Upper lobe of left lung (tissue), 6 donors: Measurements from ENCODE around the gene CAMK1D. TPM values are rescaled to one million over a fixed set of nuclear protein-coding genes. Genes with fewer than 3 reads are reported as not detected.

Experiments used
- ATAC-seq, 2 donors: fragments of 200-7000 bp; cut with Tn5 transposase; one replicate each; pipeline ENCODE4 v1.9.1; 2022; ENCODE audit warnings: mild to moderate bottlenecking in 2 of 2, moderate library complexity in 2 of 2; ENCODE audit not compliant: low FRiP score in 2 of 2
- DNase-seq, 2 donors: peaks; one replicate each; pipeline ENCODE4 v3.0.0-alpha.2; 2019 to 2020
- H3K27ac ChIP-seq, 4 donors: fragments of 200-600 bp; sonication (generic); one replicate each; pipeline ENCODE4 v1.5.1; 2016 to 2019
- H3K27me3 ChIP-seq, 4 donors: fragments of 200-600 bp; sonication (generic); one replicate each; pipeline ENCODE4 v1.5.1; 2017 to 2019
- H3K36me3 ChIP-seq, 4 donors: fragments of 200-600 bp; sonication (generic); one replicate each; pipeline ENCODE4 v1.5.1; 2016 to 2019
- H3K4me1 ChIP-seq, 4 donors: fragments of 200-600 bp; sonication (generic); one replicate each; pipeline ENCODE4 v1.5.1; 2018 to 2019
- H3K4me3 ChIP-seq, 4 donors: fragments of 200-600 bp; sonication (generic); one replicate each; pipeline ENCODE4 v1.5.1; 2017 to 2019; ENCODE audit warnings: mild to moderate bottlenecking in 2 of 4, moderate library complexity in 1 of 4
- H3K9me3 ChIP-seq, 4 donors: fragments of 200-600 bp; sonication (generic); one replicate each; pipeline ENCODE4 v1.5.1; 2018 to 2019
- EP300 ChIP-seq, 4 donors: sonication (generic); formaldehyde crosslinking; IDR thresholded peaks; one replicate each; pipeline ENCODE4 v1.5.1; 2017; ENCODE audit warnings: antibody characterized with exemption in 4 of 4, control low read depth in 2 of 4
- POLR2A ChIP-seq, 4 donors: fragments of 450-650 bp; IDR thresholded peaks; one replicate each; pipeline ENCODE4 v1.5.1; 2016 to 2017; ENCODE audit warnings: antibody characterized with exemption in 4 of 4, mild to moderate bottlenecking in 2 of 4
- POLR2AphosphoS5 ChIP-seq, 2 donors: sonication (generic); formaldehyde crosslinking; IDR thresholded peaks; one replicate each; pipeline ENCODE4 v1.5.1; 2017; ENCODE audit warnings: antibody characterized with exemption in 2 of 2
- WGBS, 2 donors: methylation state at CpG; one replicate each; pipeline ENCODE4 v1.1.5; 2017 to 2018; 5-methylcytosine and 5-hydroxymethylcytosine counted together
- total RNA-seq, 6 donors: library from RNA; depleted of rRNA in 4 of 6; stranded (reverse); fragments of >200 nt in 4 of 6; gene quantifications; one replicate each; pipeline versions ENCODE4 v1.1.0 to v1.2.1, GENCODE V29; 2016 to 2021
- TF ChIP-seq, protein P1 (sequence below), 6 experiments: fragments of 450-650 bp in 4 of 6; fragments of 200-600 bp in 2 of 6; sonication (generic) in 2 of 6; IDR thresholded peaks; one replicate each; pipeline ENCODE4 v1.5.1; 2016 to 2019; ENCODE audit warnings: antibody characterized with exemption in 6 of 6
- donor health status: DM: no; HTN: no; CAD: no; lungs with moderate emphysema.
- donor health status: DM: no; HTN: yes; CAD: no; lungs with severe emphysema.

The CAMK1D gene
- total RNA-seq, 6 donors from 2014 or later = 6.2 to 29.2 (median 19.0) TPM

DNA sequence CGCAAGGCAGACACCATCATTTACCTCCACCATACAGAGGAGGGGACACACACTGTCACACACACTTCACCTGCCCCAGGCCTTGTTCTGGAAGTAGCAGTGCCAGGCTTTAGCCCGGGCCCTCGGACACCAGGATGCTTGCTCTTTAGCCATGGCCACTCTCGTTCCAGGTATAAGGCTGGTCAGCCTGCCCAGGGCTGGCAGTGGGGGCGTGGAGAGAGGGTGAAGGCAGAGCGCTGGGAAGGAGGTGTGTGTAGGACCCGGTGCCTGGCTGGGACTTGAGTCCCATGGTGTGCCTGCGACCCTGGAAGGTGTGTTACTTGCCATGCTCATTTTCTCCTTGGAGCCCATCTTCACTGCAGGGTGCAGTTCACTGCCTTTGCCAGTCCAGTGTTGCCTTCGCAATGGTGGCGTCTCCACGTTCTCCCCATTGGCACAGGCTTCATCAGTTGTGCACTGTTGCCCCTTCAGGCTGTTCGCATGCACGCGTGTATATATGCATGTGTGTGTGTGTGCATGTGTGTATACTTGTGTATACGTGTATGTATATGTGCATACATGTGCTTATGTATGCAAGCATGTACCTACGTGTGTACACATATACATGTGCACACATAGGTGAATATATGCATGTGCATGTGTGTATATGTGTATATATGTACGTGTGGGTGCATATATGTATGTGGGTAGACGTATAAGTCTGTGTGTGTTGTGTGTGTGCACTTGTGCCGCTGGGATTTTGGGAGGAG lies 153.4 kb downstream of the CAMK1D start:
- Histone ChIP-seq H3K4me1 (peaks cover 10 to 20% (median 15%) of the 10 kb centered on the region in 4 donors), H3K36me3 (no peaks in the 10 kb centered on the region), H3K27ac (no peak overlapping the region), H3K4me3 (no peak overlapping the region), H3K9me3 (no peaks in the 10 kb centered on the region), H3K27me3 (no peaks in the 10 kb centered on the region)
- TF ChIP-seq POLR2AphosphoS5 (IDR thresholded peaks at IDR 0.05) (no peak), POLR2A (IDR thresholded peaks at IDR 0.05) (no peak), EP300 (IDR thresholded peaks at IDR 0.05) (no peak)
- TF ChIP-seq, protein P1, sequence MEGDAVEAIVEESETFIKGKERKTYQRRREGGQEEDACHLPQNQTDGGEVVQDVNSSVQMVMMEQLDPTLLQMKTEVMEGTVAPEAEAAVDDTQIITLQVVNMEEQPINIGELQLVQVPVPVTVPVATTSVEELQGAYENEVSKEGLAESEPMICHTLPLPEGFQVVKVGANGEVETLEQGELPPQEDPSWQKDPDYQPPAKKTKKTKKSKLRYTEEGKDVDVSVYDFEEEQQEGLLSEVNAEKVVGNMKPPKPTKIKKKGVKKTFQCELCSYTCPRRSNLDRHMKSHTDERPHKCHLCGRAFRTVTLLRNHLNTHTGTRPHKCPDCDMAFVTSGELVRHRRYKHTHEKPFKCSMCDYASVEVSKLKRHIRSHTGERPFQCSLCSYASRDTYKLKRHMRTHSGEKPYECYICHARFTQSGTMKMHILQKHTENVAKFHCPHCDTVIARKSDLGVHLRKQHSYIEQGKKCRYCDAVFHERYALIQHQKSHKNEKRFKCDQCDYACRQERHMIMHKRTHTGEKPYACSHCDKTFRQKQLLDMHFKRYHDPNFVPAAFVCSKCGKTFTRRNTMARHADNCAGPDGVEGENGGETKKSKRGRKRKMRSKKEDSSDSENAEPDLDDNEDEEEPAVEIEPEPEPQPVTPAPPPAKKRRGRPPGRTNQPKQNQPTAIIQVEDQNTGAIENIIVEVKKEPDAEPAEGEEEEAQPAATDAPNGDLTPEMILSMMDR (IDR thresholded peaks at IDR 0.05) = no peak
- DNase-seq = peak in 1 of 2 donors; percentile 16
- no peak for ATAC-seq
- WGBS, 2 donors = 88 to 94% methylated on average over 15 to 19 of the region's 19 CpGs

DNA sequence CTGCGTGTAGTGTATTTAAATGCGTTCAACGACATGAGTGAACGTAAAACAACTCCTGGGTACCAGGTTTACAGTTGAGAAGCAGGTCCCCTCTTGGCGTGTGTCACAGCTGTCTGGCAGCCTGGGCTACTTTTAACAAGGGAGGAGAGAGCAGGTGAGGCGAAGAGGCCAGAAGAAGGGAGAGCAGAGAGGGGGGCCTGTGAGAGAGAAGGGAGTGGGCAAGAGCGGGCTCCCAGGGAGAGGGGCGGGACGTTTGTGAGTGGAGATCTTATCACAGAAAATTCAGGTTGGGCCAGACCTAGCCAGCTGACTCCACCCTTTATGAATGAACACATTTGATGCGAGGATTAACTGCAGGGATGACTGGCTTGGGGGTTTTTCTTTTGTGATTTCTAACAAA lies 154.0 kb downstream of the CAMK1D start:
- Histone ChIP-seq H3K36me3 (no peaks in the 10 kb centered on the region), H3K27me3 (no peaks in the 10 kb centered on the region), H3K4me1 (peaks cover 10 to 20% (median 15%) of the 10 kb centered on the region in 4 donors), H3K27ac (no peak overlapping the region), H3K4me3 (no peak overlapping the region), H3K9me3 (no peaks in the 10 kb centered on the region)
- WGBS, 2 donors = 61 to 64% methylated on average over 10 of the region's 10 CpGs
- DNase-seq = peak in 1 of 2 donors; percentile 12
- TF ChIP-seq EP300 (IDR thresholded peaks at IDR 0.05) = no peak
- no peak for ATAC-seq

DNA sequence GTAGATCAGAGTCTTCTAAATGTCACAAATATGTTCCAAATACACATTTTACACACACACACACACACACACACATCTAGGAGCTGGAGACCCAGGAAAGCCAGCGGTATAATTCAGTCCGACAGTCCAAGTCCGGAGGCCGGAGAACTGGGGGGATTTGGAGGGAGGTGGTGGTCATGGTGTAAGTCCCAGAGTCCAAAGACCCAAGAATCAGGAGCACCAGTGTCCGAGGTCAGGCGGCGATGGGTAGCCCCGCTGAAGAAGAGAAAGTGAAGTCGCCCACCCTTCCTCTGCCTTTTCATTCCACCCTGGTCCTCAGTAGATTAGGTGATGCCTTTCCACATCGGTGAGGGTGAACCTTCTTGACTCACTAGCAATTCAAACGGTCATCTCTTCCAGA lies 154.8 kb downstream of the CAMK1D start:
- no peak overlapping the region for H3K4me3 ChIP-seq
- peaks cover 10 to 20% (median 15%) of the 10 kb centered on the region in 4 donors for H3K4me1 ChIP-seq
- no peaks in the 10 kb centered on the region for H3K9me3 ChIP-seq
- WGBS, 2 donors = 94 to 98% methylated on average over 11 of the region's 11 CpGs
- no peaks in the 10 kb centered on the region for H3K36me3 ChIP-seq
- no peak overlapping the region for H3K27ac ChIP-seq
- no peaks in the 10 kb centered on the region for H3K27me3 ChIP-seq
- DNase-seq (peak in 1 of 2 donors; percentile 12), ATAC-seq (no peak)
- TF ChIP-seq EP300 (IDR thresholded peaks at IDR 0.05) = no peak
- TF ChIP-seq, protein P1 (IDR thresholded peaks at IDR 0.05) = no peak
- no peak for TF ChIP-seq POLR2AphosphoS5 (IDR thresholded peaks at IDR 0.05)
- no peak for TF ChIP-seq POLR2A (IDR thresholded peaks at IDR 0.05)

DNA sequence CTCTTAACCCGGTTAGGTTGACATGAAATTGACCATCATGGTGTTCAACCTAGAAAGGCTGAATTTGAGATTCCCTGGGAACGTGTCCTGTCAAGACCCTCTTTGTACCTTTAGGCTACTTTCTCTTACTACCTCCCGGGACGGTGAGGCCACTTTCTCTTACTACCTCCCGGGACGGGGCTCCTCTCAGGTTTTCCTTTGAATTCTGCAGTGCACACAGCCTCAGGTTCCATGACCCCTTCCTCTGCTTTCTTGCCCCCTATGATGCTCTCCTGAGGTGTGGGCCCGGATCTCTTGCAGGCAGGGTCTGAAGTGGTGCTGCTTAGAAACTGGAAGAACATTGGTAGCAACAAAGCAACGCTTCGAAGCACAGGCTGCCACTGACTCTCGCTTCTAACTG lies 155.3 kb downstream of the CAMK1D start:
- H3K4me1 ChIP-seq = peaks cover 10 to 18% (median 14%) of the 10 kb centered on the region in 4 donors
- H3K9me3 ChIP-seq = no peaks in the 10 kb centered on the region
- H3K4me3 ChIP-seq = no peak overlapping the region
- 93 to 94% methylated on average over 10 of the region's 10 CpGs for WGBS, 2 donors
- H3K27ac ChIP-seq = no peak overlapping the region
- no peaks in the 10 kb centered on the region for H3K36me3 ChIP-seq
- DNase-seq (peak in 1 of 2 donors; percentile 6), ATAC-seq (no peak)
- no peaks in the 10 kb centered on the region for H3K27me3 ChIP-seq
- TF ChIP-seq, protein P1 (IDR thresholded peaks at IDR 0.05) = no peak
- TF ChIP-seq POLR2AphosphoS5 (IDR thresholded peaks at IDR 0.05) = no peak
- no peak for TF ChIP-seq POLR2A (IDR thresholded peaks at IDR 0.05)
- no peak for TF ChIP-seq EP300 (IDR thresholded peaks at IDR 0.05)

DNA sequence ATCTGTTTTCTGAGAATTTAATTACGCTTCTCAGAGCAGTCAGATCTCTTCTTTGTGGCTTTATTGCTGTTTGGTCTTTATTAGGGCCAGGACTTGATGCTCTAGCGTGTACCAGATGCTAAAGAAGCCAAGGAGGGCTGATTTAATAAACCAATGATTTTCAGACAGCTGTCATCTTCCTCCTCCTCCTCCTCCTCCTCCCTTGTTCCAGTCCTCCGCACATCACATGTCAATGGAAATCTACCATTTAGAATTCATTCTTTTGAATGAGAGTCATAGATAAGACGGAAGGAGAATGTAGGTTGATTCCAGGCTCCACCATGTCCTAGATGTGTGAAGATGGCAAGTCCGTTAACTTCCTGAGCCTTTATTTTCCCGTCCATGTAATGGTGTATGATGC lies 156.3 kb downstream of the CAMK1D start:
- ATAC-seq (no peak), DNase-seq (no peak)
- Histone ChIP-seq H3K36me3 (no peaks in the 10 kb centered on the region), H3K4me3 (no peak overlapping the region), H3K4me1 (peaks cover 3 to 9% (median 6%) of the 10 kb centered on the region in 4 donors), H3K9me3 (no peaks in the 10 kb centered on the region), H3K27ac (no peak overlapping the region), H3K27me3 (no peaks in the 10 kb centered on the region)
- TF ChIP-seq EP300 (IDR thresholded peaks at IDR 0.05) (no peak), POLR2A (IDR thresholded peaks at IDR 0.05) (no peak), POLR2AphosphoS5 (IDR thresholded peaks at IDR 0.05) (no peak)
- TF ChIP-seq, protein P1 (IDR thresholded peaks at IDR 0.05) = no peak
- 93 to 98% methylated on average over 6 of the region's 6 CpGs for WGBS, 2 donors
